Retina (tissue), 1 donor: ENCODE results near the gene VAMP4.
"Not testable (repeated sequence)": the region's sequence is repeated elsewhere in the genome, so short reads cannot be mapped to it uniquely, and the experiment has no call there.

Experiments used
- DNase-seq: peaks from one replicate; pipeline ENCODE4 v3.0.0-alpha.2; 2016

Gene VAMP4

GRCh38 chr1:171693541-171693940, 48.3 kb downstream of the VAMP4 start:
- not testable (repeated sequence) for DNase-seq

GRCh38 chr1:171683870-171684269, 58.0 kb downstream of the VAMP4 start:
- no peak for DNase-seq

- DNase-seq, result no peak
Observed at GRCh38 chr1:171680339-171680738, 61.5 kb downstream of the VAMP4 start.

- DNase-seq, result no peak
Observed at GRCh38 chr1:171676823-171677222, 65.0 kb downstream of the VAMP4 start.

- no peak for DNase-seq
Observed at GRCh38 chr1:171674431-171675405, 67.1 kb downstream of the VAMP4 start.

- DNase-seq, result no peak
Observed at GRCh38 chr1:171670739-171671138, 71.1 kb downstream of the VAMP4 start.

- no peak for DNase-seq
Observed at GRCh38 chr1:171668372-171668771, 73.5 kb downstream of the VAMP4 start.

GRCh38 chr1:171666114-171666769, 75.6 kb downstream of the VAMP4 start:
- DNase-seq, result no peak

GRCh38 chr1:171664976-171665375, 76.9 kb downstream of the VAMP4 start:
- no peak for DNase-seq

- no peak for DNase-seq
Observed at GRCh38 chr1:171663854-171664575, 77.8 kb downstream of the VAMP4 start.

GRCh38 chr1:171663036-171663853, 78.6 kb downstream of the VAMP4 start:
- DNase-seq, result no peak

GRCh38 chr1:171661076-171661650, 80.7 kb downstream of the VAMP4 start:
- DNase-seq, result no peak

- not testable (repeated sequence) for DNase-seq
Observed at GRCh38 chr1:171656206-171656605, 85.7 kb downstream of the VAMP4 start.

- no peak for DNase-seq
Observed at GRCh38 chr1:171655746-171656116, 86.1 kb downstream of the VAMP4 start.

GRCh38 chr1:171654942-171655745, 86.7 kb downstream of the VAMP4 start:
- DNase-seq, result peak; percentile 51

GRCh38 chr1:171654201-171654941, 87.5 kb downstream of the VAMP4 start:
- DNase-seq, result peak; percentile 44

GRCh38 chr1:171653796-171654195, 88.1 kb downstream of the VAMP4 start:
- DNase-seq, result no peak

- DNase-seq, result no peak
Observed at GRCh38 chr1:171652234-171652822, 89.5 kb downstream of the VAMP4 start, which contains the start of gene MYOC. TSS of gene MYOC (minus strand) at chr1:171652688. CDS start at chr1:171652611, 77 bp downstream.
